HepG2 (cell line): ENCODE data around the gene YAP1. TPM values are rescaled to one million over a fixed set of nuclear protein-coding genes. Genes with fewer than 3 reads are reported as not detected.

Experiments used
- ETV5 ChIP-seq: IDR thresholded peaks from 2 replicates; pipeline ENCODE4 v1.6.1; 2018; ENCODE audit warnings: missing biosample characterization, missing genetic modification reagents, inconsistent platforms, borderline replicate concordance
- GATAD2A ChIP-seq: IDR thresholded peaks from 2 replicates; pipeline ENCODE4 v1.6.1; 2016
- HMG20B ChIP-seq: conservative IDR thresholded peaks from 2 replicates; pipeline ENCODE4 v1.6.1; 2016; ENCODE audit warnings: missing genetic modification reagents, missing compliant biosample characterization
- NCOR1 ChIP-seq: fragments of 200-600 bp; sonication (generic); IDR thresholded peaks from 2 replicates; pipeline ENCODE4 v1.7.0; 2017; ENCODE audit warnings: antibody characterized with exemption, low read length, borderline replicate concordance
- PTBP1 ChIP-seq: fragments of 200-400 bp; formaldehyde crosslinking; IDR thresholded peaks from 2 replicates; pipeline ENCODE4 v1.6.1; 2018; ENCODE audit warnings: low read length, low read depth; ENCODE audit not compliant: poor library complexity, severe bottlenecking
- ZNF138 ChIP-seq: sonication (generic); formaldehyde crosslinking; IDR thresholded peaks from 2 replicates; pipeline ENCODE4 v1.5.0; 2020; ENCODE audit warnings: mild to moderate bottlenecking, low read depth, missing genetic modification reagents
- polyA plus RNA-seq, 8 experiments: library from polyadenylated mRNA; depleted of rRNA in 3 of 8; stranded (reverse) in 7 of 8; unstranded in 1 of 8; fragments of >200 nt; fragmentation: Illumina TruSeq in 4 of 8; extraction: Trizol in 4 of 8; gene quantifications; 2 replicates each; pipeline versions ENCODE4 v1.2.1 to v1.2.3, GENCODE V29; 2011 to 2016; ENCODE audit warnings: low read depth in 4 of 8, missing spikeins in 1 of 8, mixed read lengths in 1 of 8; ENCODE audit not compliant: insufficient read depth in 1 of 8
- total RNA-seq, 5 experiments: library from RNA; depleted of rRNA; stranded (reverse); fragments of >200 nt; fragmentation: Illumina TruSeq; extraction: Trizol; gene quantifications; 2 replicates each; pipeline ENCODE4 v1.2.3, GENCODE V29; 2016; ENCODE audit warnings: low read depth in 1 of 5
- TF ChIP-seq, protein P1 (sequence below): sonication (generic); formaldehyde crosslinking; IDR thresholded peaks from 2 replicates; pipeline ENCODE4 v1.5.0; 2020; ENCODE audit warnings: mild to moderate bottlenecking, low read depth, missing genetic modification reagents, borderline replicate concordance
- TF ChIP-seq, protein P2 (sequence below): sonication (generic); formaldehyde crosslinking; IDR thresholded peaks from 2 replicates; pipeline ENCODE4 v1.5.0; 2020; ENCODE audit warnings: missing genetic modification reagents
- TF ChIP-seq, protein P3 (sequence below): sonication (generic); formaldehyde crosslinking; IDR thresholded peaks from 2 replicates; pipeline ENCODE4 v1.8.0; 2022; ENCODE audit warnings: missing genetic modification reagents, low read depth, mild to moderate bottlenecking, borderline replicate concordance
- TF ChIP-seq, protein P4 (sequence below): sonication (generic); formaldehyde crosslinking; conservative IDR thresholded peaks from 2 replicates; pipeline ENCODE4 v1.8.0; 2022; ENCODE audit warnings: low read depth, missing genetic modification reagents
- TF ChIP-seq, protein P5 (sequence below): sonication (generic); formaldehyde crosslinking; IDR thresholded peaks from 2 replicates; pipeline ENCODE4 v1.4.0; 2020; ENCODE audit warnings: low read depth, missing genetic modification reagents
- TF ChIP-seq, protein P6 (sequence below): sonication (generic); formaldehyde crosslinking; IDR thresholded peaks from 2 replicates; pipeline ENCODE4 v1.4.0; 2020; ENCODE audit warnings: missing genetic modification reagents, borderline replicate concordance
- TF ChIP-seq, protein P7 (sequence below): sonication (generic); formaldehyde crosslinking; IDR thresholded peaks from 2 replicates; pipeline ENCODE4 v1.4.0; 2020; ENCODE audit warnings: mild to moderate bottlenecking, missing genetic modification reagents

The YAP1 gene
- total and polyA plus RNA-seq, 2 of the 13 experiments (the other 11 are each of a cell fraction or from before 2014, with no cell fraction given): 59.5 to 91.0 TPM

DNA sequence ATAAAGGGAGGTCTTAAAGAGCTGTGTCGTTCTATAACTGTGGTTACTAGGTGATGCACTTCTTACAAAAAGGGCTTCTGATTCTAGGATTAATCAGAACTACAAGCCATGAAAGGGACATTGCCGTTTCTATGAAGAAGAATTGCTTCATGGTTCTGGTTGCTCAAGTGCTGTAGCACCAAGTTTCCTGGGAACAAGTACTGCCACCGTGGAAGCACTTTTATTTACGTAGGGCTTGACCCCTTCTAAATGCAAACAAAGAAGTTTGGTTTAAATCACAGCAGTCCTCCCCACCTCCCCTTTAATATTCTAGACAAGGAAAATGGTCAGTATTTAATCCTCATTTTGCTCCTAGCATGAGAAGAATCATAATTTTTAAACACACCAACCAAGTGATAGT, 9.8 kb downstream of the YAP1 start (continued):
- TF ChIP-seq, protein P1, sequence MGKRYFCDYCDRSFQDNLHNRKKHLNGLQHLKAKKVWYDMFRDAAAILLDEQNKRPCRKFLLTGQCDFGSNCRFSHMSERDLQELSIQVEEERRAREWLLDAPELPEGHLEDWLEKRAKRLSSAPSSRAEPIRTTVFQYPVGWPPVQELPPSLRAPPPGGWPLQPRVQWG (CRISPR knock-in tag): no peak
- TF ChIP-seq GATAD2A (peak; percentile 90), HMG20B (CRISPR knock-in tag) (peak; percentile 99), ETV5 (0 out of 2 replicates have a peak, but pooled peaks have one; percentile 14), PTBP1 (no peak), ZNF138 (CRISPR knock-in tag) (no peak), NCOR1 (no peak)
- TF ChIP-seq, protein P2, sequence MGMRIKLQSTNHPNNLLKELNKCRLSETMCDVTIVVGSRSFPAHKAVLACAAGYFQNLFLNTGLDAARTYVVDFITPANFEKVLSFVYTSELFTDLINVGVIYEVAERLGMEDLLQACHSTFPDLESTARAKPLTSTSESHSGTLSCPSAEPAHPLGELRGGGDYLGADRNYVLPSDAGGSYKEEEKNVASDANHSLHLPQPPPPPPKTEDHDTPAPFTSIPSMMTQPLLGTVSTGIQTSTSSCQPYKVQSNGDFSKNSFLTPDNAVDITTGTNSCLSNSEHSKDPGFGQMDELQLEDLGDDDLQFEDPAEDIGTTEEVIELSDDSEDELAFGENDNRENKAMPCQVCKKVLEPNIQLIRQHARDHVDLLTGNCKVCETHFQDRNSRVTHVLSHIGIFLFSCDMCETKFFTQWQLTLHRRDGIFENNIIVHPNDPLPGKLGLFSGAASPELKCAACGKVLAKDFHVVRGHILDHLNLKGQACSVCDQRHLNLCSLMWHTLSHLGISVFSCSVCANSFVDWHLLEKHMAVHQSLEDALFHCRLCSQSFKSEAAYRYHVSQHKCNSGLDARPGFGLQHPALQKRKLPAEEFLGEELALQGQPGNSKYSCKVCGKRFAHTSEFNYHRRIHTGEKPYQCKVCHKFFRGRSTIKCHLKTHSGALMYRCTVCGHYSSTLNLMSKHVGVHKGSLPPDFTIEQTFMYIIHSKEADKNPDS (CRISPR knock-in tag): no peak
- TF ChIP-seq, protein P3, sequence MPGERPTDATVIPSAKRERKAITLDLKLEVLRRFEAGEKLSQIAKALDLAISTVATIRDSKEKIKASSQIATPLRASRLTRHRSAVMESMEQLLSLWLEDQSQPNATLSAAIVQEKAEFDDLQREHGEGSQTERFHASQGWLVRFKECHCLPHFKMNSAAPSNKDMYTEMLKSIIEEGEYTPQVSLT: no peak
- TF ChIP-seq, protein P4, sequence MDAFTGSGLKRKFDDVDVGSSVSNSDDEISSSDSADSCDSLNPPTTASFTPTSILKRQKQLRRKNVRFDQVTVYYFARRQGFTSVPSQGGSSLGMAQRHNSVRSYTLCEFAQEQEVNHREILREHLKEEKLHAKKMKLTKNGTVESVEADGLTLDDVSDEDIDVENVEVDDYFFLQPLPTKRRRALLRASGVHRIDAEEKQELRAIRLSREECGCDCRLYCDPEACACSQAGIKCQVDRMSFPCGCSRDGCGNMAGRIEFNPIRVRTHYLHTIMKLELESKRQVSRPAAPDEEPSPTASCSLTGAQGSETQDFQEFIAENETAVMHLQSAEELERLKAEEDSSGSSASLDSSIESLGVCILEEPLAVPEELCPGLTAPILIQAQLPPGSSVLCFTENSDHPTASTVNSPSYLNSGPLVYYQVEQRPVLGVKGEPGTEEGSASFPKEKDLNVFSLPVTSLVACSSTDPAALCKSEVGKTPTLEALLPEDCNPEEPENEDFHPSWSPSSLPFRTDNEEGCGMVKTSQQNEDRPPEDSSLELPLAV (CRISPR knock-in tag): no peak
- TF ChIP-seq, protein P5, sequence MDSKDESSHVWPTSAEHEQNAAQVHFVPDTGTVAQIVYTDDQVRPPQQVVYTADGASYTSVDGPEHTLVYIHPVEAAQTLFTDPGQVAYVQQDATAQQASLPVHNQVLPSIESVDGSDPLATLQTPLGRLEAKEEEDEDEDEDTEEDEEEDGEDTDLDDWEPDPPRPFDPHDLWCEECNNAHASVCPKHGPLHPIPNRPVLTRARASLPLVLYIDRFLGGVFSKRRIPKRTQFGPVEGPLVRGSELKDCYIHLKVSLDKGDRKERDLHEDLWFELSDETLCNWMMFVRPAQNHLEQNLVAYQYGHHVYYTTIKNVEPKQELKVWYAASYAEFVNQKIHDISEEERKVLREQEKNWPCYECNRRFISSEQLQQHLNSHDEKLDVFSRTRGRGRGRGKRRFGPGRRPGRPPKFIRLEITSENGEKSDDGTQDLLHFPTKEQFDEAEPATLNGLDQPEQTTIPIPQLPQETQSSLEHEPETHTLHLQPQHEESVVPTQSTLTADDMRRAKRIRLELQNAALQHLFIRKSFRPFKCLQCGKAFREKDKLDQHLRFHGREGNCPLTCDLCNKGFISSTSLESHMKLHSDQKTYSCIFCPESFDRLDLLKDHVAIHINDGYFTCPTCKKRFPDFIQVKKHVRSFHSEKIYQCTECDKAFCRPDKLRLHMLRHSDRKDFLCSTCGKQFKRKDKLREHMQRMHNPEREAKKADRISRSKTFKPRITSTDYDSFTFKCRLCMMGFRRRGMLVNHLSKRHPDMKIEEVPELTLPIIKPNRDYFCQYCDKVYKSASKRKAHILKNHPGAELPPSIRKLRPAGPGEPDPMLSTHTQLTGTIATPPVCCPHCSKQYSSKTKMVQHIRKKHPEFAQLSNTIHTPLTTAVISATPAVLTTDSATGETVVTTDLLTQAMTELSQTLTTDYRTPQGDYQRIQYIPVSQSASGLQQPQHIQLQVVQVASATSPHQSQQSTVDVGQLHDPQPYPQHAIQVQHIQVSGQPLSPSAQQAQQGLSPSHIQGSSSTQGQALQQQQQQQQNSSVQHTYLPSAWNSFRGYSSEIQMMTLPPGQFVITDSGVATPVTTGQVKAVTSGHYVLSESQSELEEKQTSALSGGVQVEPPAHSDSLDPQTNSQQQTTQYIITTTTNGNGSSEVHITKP: no peak
- TF ChIP-seq, protein P6, sequence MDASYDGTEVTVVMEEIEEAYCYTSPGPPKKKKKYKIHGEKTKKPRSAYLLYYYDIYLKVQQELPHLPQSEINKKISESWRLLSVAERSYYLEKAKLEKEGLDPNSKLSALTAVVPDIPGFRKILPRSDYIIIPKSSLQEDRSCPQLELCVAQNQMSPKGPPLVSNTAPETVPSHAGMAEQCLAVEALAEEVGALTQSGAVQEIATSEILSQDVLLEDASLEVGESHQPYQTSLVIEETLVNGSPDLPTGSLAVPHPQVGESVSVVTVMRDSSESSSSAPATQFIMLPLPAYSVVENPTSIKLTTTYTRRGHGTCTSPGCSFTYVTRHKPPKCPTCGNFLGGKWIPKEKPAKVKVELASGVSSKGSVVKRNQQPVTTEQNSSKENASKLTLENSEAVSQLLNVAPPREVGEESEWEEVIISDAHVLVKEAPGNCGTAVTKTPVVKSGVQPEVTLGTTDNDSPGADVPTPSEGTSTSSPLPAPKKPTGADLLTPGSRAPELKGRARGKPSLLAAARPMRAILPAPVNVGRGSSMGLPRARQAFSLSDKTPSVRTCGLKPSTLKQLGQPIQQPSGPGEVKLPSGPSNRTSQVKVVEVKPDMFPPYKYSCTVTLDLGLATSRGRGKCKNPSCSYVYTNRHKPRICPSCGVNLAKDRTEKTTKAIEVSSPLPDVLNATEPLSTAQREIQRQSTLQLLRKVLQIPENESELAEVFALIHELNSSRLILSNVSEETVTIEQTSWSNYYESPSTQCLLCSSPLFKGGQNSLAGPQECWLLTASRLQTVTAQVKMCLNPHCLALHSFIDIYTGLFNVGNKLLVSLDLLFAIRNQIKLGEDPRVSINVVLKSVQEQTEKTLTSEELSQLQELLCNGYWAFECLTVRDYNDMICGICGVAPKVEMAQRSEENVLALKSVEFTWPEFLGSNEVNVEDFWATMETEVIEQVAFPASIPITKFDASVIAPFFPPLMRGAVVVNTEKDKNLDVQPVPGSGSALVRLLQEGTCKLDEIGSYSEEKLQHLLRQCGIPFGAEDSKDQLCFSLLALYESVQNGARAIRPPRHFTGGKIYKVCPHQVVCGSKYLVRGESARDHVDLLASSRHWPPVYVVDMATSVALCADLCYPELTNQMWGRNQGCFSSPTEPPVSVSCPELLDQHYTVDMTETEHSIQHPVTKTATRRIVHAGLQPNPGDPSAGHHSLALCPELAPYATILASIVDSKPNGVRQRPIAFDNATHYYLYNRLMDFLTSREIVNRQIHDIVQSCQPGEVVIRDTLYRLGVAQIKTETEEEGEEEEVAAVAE (CRISPR knock-in tag): no peak
- TF ChIP-seq, protein P7, sequence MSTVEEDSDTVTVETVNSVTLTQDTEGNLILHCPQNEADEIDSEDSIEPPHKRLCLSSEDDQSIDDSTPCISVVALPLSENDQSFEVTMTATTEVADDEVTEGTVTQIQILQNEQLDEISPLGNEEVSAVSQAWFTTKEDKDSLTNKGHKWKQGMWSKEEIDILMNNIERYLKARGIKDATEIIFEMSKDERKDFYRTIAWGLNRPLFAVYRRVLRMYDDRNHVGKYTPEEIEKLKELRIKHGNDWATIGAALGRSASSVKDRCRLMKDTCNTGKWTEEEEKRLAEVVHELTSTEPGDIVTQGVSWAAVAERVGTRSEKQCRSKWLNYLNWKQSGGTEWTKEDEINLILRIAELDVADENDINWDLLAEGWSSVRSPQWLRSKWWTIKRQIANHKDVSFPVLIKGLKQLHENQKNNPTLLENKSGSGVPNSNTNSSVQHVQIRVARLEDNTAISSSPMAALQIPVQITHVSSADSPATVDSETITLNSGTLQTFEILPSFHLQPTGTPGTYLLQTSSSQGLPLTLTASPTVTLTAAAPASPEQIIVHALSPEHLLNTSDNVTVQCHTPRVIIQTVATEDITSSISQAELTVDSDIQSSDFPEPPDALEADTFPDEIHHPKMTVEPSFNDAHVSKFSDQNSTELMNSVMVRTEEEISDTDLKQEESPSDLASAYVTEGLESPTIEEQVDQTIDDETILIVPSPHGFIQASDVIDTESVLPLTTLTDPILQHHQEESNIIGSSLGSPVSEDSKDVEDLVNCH: no peak
